Embryonic facial prominence (tissue), 1 donor: ENCODE data around the gene ILF2.
"Not testable (repeated sequence)": the region's sequence is repeated elsewhere in the genome, so short reads cannot be mapped to it uniquely, and the experiment has no call there.

Source experiments
- DNase-seq: peaks from one replicate; pipeline ENCODE4 v3.0.0-alpha.2; 2016; ENCODE audit errors: extremely low spot score

ILF2 gene

DNA sequence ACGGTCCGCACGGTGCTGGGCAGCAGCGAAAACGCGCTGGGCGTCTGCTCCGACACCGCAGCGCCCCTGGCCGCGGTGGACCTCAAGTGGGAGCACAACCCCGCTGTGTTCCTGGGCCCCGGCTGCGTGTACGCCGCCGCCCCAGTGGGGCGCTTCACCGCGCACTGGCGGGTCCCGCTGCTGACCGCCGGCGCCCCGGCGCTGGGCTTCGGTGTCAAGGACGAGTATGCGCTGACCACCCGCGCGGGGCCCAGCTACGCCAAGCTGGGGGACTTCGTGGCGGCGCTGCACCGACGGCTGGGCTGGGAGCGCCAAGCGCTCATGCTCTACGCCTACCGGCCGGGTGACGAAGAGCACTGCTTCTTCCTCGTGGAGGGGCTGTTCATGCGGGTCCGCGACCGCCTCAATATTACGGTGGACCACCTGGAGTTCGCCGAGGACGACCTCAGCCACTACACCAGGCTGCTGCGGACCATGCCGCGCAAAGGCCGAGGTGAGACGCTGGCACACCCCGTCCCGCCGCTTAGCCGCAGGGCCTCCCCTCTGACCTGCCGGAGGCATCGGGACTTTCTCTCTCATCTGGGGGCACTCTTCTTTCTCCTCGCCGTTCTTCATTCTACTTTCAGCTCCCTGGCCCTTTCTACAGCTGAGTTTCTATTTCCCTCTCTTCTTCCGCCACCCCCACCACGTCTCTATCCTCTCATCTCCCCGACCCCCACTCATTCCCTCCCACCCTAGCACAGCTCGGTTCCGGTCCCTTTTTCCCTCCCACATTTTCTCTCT, 8.7 kb upstream of the ILF2 start:
- DNase-seq = no peak

DNA sequence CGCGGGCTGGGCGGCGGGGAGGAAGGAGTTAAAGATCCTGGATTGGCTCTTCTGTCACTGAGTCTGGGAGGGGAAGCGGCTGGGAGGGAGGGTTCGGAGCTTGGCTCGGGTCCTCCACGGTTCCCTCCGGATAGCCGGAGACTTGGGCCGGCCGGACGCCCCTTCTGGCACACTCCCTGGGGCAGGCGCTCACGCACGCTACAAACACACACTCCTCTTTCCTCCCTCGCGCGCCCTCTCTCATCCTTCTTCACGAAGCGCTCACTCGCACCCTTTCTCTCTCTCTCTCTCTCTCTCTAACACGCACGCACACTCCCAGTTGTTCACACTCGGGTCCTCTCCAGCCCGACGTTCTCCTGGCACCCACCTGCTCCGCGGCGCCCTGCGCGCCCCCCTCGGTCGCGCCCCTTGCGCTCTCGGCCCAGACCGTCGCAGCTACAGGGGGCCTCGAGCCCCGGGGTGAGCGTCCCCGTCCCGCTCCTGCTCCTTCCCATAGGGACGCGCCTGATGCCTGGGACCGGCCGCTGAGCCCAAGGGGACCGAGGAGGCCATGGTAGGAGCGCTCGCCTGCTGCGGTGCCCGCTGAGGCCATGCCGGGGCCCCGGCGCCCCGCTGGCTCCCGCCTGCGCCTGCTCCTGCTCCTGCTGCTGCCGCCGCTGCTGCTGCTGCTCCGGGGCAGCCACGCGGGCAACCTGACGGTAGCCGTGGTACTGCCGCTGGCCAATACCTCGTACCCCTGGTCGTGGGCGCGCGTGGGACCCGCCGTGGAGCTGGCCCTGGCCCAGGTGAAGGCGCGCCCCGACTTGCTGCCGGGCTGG, 7.9 kb upstream of the ILF2 start, which contains the start of gene NPR1:
Gene NPR1 (plus strand): TSS at position 170 of the 818 bp plus-strand sequence. CDS start 421 bp downstream, at position 591.
- DNase-seq = no peak

DNA sequence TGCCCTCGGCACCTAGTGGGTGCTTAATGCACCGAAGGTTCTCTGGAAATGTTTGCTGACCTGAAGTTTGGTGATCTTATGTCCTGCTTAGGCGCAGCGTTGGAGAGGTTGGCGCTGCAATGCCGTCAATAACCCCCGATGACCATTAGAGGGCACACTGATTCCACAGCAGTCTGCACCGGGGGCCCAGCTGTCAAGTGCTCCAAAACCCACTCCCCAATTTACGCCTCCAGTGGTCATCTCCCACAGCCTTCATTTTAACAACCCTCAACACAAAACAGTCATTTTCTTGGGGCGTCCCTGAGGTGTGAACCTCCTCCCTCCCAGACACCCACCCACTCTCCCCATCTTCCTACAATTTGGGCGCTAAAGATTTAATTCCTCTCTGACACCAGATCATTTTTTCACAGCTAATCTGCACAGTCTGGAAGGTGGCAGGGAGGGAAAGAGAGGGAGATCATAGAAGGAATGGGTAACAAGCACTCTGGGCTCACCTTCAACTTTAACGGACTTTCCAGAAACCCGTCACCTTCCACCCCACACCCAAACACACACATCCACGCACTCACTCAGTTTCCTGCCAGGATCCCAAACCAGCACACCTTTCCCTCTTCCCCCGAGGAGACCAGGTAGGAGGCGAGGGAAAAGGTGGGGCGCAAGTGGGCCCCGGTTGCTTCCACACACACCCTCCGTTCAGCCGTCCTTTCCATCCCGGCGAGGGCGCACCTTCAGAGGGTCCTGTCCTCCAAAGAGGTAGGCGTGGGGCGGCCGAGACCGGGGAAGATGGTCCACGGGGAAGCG, 7.1 kb upstream of the ILF2 start:
- DNase-seq = no peak

DNA sequence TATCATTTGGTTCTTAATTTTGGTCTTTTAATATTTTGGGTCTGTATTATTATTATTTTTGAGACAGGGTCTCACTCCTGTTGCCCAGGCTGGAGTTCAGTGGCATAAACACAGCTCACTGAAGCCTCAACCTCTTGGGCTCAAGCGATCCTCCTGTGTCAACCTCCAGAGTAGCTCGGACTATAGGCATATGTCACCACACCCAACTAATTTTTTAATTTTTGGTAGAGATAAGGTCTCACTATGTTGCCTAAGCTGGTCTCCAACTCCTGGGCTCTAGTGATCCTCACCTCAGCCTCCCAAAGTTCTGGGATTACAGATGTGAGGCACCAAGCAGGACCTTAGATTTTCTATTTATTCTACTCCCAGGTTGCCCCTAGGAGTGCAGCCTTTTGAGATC, 2.7 kb upstream of the ILF2 start:
- DNase-seq = no peak

DNA sequence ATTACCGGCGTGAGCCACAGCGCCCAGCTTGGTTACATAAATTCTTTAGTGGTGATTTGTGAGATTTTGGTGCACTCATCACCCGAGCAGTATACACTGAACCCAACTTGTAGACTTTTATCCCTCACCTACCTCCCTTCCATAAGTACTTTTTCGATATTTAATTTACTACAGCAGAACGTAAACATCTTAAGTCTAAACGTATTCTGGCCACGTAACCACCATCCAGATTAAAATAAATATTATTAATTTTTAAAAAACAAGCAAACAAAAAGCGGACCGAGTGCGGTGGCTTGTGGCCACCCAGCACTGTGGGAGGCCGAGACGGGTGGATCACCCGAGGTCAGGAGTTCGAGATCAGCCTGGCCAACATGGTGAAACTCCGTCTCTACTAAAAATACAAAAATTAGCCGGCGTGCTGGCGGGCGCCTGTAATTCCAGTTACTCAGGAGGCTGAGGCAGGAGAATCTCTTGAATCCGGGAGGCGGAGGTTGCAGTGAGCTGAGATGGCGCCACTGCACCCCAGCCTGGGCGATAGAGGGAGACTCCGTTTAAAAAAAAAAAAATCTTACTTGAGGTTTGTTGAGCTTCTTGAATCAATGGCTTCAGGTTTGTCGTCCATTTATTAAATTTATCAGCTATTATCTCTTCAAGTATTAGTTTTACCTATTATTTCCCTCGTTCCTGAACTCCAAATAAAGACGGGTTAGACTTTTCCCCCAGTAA, 998 bp upstream of the ILF2 start:
- DNase-seq = peak; percentile 37

DNA sequence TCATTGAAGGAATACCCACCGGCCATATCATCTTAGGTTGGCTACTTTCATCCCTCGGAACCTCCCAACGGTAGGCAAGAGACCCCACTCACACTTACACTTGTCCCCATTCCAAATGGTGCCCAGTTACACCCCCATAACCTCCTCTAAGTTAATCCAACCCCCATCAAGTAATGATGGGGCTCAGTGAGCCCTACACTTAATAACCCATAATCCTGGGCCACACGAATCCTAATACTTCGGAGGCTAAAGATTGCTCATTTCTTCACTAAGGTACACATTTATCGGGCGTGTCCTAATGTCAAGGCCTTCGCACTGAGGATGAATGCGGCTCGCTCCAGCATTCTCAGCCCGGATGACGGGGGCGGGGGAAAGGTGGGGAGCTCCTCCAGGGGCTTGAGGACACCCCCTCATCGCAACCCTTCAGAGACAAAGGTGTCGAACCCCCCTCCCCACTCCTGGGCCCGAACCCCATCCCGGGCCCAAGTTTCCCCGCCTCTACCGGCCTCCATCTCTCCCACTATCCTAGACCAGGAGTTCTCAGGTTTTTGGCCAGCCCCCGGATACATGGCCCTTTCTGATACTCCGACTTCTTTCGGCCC, 435 bp downstream of the ILF2 start:
- no peak for DNase-seq

DNA sequence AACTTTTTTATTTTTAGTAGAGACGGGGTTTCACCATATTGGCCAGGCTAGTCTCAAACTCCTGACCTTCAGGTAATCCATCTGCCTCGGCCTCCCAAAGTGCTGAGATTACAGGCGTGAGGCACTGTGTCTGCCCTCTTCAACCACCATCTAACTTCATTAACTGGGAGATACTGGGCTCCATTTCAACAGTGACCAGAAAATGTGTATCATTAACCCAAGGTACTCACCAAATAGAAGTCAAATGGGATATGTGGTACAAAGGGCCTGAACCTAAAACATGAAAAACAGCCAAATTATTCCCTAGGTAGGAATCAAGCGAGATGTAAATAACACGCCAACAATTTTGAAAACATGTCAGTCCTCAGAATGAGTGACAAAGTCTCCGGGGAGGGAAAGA, 1.2 kb downstream of the ILF2 start:
- no peak for DNase-seq

DNA sequence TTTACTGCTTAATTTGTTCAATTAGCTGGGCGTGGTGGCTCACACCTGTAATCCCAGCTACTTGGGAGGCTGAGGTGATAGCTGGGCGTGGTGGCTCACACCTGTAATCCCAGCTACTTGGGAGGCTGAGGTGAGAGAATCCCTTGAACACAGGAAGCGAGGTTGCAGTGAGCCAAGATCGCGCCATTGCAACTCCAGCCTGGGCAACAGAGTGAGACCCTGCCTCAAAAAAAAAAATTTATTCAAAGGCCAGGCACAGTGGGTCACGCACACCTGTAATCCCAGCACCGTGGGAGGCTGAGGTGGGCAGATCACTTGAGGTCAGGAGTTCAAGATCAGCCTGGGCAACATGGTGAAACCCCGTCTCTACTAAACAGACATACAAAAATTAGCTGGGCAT, 2.1 kb downstream of the ILF2 start:
- DNase-seq = not testable (repeated sequence)

DNA sequence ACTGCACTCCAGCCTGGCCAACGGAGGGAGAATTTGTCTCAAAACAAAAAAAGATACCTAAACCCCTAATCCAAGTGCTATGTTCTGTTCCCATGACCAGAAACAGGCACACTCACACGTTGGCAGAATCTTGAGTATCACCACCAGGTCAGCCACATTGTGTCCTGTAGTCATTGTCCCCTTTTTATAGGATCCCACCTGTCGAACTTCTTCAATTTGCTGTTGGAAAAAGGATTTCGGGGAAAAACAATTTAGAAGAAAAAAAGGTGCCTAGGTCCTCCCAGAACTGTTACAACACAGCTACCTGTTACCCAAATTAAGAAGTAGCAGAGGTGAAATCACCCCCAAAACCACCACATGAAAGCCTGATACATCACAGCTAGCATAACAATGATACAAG, 3.4 kb downstream of the ILF2 start:
- no peak for DNase-seq

DNA sequence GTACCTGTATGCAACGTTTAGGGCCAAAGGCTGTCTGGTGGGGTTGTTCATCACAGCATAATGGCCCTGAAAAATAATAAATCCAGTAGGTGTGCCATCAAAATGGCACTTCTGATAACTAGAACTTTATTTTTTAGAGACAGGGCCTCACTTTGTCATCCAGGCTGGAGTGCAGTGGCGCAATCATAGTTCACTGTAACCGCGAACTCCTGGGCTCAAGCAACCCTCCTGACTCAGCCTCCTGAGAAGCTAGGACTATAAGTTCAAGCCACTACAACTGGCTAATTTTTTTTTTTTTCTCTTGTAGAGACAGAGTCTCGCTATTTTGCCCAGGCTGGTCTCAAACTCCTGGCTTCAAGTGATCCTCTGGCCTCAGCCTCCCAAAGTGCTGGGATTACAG, 7.6 kb downstream of the ILF2 start:
- no peak for DNase-seq

DNA sequence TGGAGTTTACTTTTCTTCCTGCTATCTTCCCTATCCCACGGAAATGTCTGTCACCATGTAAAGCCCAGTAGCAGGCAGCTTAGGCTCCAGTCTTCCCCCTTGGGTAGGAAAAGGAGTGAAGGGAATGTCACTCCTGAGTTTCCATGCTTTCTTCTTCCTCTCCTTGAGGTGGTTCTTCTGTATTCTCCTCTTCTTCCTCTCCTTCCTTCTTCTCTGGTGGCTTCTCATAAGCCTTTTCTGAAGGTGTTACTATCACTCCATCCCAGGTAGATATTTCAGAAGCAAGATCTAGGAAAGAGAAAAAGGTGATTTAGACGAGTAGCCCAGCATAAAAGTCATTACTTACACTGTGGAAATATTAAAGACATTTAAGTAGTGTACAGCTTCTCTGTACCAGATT, 8.5 kb downstream of the ILF2 start:
- no peak for DNase-seq

DNA sequence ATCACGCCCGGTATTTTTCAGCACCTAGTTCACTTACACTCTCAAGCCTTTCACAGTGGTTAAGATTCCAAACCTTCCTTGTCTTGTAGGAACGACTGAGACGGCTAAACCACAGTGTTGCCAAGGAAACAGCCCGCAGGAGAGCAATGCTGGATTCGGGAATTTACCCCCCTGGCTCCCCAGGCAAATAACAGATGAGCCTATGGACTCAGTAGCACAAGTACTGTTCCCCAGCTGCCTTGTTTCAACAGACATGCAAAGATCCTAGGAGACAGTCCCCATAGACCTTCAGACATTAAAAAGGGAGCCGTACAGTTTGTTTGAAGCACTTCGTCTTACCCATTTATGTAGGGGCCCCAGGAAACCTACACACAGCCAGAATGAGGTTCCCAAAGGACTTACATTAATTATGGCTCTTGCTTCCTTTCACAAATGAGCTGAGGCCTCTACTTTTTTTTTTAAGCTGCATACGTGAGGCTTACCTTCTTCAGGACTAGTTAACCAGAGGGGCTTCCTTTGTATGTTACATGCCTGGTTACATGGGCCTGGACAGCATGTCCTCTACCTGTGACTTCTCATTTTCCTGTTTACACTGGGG, 9.6 kb downstream of the ILF2 start:
- no peak for DNase-seq

DNA sequence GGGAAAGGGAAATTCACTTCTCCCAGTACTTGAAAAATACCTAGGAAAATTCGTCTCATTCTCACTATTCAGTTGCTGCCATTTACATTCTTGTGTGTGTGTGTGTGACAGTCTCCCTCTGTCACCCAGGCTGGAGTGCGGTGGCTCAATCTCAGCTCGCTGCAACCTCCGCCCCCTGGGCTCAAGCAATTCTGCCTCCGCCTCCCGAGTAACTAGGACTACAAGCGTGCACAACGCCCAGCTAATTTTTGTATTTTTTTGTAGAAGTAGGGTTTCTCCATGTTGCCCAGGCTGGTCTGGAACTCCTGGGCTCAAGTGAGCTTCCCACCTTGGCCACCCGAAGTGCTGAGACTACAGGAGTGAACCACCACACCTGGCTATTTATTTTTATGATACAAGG, 11.1 kb downstream of the ILF2 start:
- DNase-seq = no peak

DNA sequence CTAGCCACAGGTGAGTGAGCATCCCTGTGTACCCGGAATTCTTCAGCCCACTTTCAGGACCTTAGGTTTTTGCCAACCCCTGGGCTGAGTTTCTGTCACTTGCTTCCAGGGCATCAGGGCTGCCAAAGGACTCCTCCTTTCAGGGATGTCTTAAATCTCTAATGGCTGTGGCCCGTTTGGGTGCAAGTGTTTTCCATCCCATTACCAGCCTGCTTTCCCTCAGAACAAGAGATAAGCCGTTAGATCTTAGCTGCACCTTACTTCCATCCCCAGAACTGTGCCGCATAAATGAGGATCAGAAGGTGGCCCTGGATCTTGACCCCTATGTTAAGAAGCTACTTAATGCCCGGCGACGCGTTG, 11.6 kb downstream of the ILF2 start:
- no peak for DNase-seq

DNA sequence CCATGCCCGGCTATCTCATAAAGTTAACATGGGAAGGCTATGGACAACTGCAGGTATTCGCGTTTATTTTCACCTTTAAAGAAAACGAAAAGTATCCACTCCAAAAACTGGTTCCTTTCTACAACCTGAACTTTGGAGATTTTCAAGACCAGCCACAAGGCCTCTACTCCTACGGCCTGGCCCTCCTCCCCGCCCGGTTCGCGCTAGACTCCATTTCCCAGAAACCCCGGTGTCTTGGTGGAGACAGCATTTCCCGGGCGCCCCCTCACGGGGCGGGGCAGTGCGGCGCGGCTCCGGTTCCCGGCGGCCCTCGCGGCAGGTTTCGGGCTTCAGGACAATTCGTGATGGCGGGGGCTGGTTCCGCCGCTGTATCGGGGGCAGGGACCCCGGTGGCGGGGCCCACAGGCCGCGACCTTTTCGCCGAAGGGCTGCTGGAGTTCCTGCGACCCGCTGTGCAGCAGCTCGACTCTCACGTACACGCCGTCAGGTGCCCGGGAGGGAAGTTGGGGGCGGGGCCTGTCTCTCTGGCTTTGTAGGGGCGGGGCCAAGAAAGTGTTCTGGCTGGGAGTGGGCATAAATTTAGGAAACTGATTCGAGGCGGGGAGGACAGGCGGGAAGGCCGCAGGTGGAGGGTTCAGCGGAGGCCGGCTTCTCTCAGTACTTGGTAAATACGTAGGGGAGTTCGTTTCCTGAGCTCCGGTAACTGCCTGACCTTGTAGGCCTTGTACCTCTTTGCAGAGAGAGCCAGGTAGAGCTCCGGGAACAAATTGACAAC, 12.2 kb downstream of the ILF2 start, which contains the start of gene SNAPIN:
Gene SNAPIN (plus strand): TSS at position 304 of the 775 bp plus-strand sequence. CDS start 41 bp downstream, at position 345.
- DNase-seq = peak; percentile 82

DNA sequence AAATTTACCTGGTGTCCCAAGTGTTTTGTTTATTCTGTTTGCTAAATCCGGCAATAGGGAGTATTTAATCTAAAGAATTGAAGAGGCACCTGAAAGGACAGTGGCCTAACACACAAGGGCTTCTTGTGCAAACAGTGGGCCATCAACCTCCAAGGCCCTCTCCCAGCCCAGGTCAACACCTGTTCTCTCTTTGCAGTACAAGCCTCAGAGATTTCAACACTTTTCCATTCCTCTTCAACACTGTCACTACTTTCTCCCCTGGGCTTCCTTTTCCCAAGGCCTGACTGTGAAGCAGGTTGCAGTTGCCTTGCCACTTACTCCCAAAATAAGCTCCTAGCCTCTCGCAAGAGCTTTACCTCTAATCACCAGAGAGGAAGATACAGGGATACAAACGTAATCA, 15.5 kb downstream of the ILF2 start:
- no peak for DNase-seq

DNA sequence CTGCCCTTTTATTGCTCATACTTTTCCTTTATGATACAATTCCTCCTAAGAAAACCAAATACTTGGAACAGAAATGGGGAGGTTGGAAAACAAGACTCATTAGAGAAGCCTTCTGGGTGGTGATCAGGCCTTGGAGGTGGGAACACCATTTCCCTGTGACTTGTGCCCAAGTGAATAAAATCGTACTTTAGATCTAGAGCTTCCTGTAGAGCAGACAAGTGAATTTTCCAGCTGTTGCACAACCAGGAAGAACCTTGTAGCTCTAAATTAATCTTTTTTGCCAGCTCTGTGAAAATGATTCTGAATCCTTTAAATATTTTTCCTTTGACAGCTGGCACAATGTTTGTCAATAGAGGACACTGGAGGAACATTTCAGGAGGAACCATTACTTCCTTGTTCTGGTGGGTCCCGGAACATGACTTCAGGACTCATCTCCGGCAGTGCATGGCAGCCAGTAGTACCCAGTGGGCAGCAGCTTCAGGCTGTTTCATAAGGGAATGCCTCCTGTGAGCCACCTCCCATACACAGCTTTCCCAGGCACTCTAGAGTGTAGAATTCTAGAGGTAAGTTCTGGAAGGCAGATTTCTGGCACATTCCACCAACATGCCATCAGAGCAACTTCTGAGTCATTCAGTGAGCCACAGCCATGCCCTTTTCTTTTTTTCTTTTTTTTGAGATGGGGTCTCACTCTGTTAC, 17.8 kb downstream of the ILF2 start:
- no peak for DNase-seq

DNA sequence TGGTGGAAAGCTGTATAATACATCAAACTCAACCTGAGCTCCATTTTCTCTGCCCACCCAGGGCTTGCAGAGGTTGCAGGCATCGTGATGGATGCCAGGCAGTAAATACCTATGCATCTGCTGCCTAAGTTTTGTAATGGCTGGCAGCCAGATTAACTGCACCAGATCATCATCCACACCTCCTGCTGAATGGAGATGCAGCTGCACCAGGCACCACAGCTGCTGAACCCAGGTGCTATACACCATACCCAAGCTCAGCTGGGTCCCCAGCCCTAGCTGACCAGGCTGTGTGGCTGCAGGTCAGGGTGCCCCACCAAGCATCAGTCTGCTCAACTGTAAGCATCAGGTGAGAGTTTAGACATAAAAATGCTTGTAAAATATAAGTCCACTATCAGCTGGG, 19.0 kb downstream of the ILF2 start:
- no peak for DNase-seq

DNA sequence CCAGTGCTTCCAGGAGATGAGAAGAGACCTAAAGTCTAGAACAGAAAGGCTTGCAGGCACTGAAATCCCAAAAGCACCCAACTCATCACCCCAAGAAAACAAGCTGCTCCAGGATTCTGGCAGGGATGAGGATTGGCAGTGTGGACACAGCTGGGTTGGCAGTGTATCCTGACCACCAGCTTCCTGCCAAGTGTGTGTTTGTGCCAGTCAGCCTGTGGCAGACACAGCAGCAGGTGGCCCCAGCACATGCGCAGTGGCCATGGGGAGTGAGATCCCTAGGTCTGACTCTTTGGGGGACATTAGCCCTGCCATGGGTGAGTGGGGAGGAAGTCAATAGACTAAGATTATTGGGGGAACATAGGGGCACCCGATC, 20.9 kb downstream of the ILF2 start:
- DNase-seq = no peak
